VCaP (cell line): ENCODE data around the gene CSNK1A1.
"Not testable (repeated sequence)": the region's sequence is repeated elsewhere in the genome, so short reads cannot be mapped to it uniquely, and the experiment has no call there.

Experiments
- H3K27ac ChIP-seq: fragments of 450-650 bp; 2 replicates; pipeline ENCODE4 v1.5.1; 2017
- CTCF ChIP-seq: fragments of 450-650 bp; conservative IDR thresholded peaks from 2 replicates; pipeline ENCODE4 v1.5.1; 2017; ENCODE audit warnings: mild to moderate bottlenecking, moderate library complexity

The CSNK1A1 gene

GRCh38 chr5:149551227-149552037, at the start of gene CSNK1A1:
Gene CSNK1A1, minus strand, starts transcription at chr5:149551439. Its CDS starts 475 bp downstream, at chr5:149550964.
- peak; percentile 82 for TF ChIP-seq CTCF
- peak within 1 kb of the TSS; percentile 98 for H3K27ac ChIP-seq

DNA sequence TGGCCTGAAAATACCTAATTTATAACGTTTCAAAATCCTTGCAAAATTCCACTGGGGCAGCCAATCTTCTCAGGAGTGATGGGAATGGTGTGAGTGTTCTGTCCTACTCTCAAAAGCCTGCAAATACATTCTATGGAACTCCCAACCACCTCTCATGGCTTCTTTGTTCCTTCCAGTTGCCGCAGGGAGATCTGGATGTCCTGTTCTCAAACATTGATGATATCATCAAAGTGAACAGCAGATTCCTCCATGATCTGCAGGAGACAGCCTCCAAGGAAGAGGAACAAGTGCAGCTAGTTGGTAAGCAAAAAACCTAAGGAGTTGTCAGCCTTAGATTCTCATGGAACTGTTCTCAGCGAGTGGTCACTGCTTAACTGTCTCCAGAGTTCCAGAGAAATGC, 49.7 kb upstream of the CSNK1A1 start:
- no peak for TF ChIP-seq CTCF

DNA sequence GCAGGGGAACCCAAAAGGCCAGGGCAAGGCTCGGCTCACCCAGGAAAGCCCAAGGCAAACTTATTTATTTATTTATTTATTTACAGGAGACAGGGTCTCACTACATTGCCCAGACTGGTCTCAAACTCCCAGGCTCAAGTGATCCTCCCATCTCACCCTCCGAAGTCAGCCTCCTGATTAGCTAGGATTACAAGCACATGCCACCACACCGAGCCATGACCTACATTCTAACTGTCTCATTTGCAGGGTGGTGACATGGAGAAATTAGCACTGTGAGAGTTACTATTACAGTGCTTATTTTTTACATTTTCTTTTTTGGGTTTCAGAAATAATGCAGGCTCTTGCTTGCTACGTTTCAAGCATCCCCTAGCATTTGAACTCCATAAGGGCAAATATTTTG, 48.1 kb upstream of the CSNK1A1 start:
- H3K27ac ChIP-seq = no peak overlapping the region
- no peak for TF ChIP-seq CTCF

More for the DNA sequence above, 49.7 kb upstream of the CSNK1A1 start:
- peak overlapping the region; percentile 45 for H3K27ac ChIP-seq

DNA sequence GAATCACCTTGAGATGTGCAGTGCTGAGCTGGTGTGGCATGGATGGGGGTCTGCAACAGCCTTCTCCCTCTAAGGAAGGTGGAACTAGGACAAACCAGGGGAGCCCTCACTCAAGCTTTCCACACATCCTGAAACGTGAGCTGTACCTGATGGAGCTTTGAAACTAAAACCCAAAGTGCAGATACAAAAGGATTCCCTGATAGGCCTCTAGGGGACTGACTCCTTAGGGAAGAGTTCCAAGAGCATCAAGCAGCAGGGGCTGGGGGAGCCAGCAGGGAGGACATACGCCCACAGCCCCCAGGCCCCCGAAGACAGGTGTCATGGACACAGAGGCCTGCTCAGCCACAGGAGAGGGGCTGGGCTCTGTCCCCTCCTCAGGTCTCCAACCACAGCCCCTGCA, 47.7 kb upstream of the CSNK1A1 start:
- no peak for TF ChIP-seq CTCF
- H3K27ac ChIP-seq = no peak overlapping the region

GRCh38 chr5:149598234-149598633, 47.0 kb upstream of the CSNK1A1 start:
- not testable (repeated sequence) for H3K27ac ChIP-seq

DNA sequence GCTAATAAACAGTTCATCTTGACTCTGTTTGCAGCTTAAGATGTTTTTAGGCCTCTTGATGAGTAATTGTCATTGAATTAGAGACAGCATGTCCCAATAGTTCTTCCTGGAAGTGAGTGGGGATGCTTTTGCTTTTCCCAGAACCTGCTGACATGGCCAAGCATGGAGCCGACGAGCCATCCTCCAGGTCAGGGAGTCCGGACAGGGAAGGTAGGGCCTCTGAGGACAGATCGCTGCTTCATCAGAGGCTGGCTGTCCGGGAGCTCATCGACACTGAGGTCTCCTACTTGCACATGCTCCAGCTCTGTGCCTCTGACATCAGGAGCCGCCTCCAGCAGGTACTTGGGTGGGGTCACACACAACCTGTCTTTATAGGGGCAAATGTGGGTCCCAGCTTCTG, 46.4 kb upstream of the CSNK1A1 start:
- no peak for TF ChIP-seq CTCF

DNA sequence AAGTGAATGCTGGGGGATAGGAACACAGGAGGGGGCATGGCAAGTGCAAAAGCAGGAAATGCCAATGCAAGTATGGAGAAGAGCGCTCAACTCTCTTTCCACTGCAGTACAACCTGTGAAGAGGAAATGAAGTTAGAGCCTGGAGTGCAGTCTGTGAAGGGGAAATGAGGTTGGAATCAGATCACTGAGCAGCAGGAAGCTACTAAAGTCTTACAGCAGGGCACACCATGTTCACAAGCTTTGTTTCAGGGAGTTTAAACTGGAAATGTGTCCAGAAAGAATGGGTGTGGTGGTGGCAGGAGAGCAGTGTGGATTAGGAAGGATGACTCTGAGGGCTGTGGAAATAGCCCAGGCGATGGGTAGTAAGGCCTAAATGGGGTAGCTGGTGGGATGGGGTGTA, 45.5 kb upstream of the CSNK1A1 start:
- peak overlapping the region; percentile 47 for H3K27ac ChIP-seq
- TF ChIP-seq CTCF = no peak

More for the DNA sequence above, 46.4 kb upstream of the CSNK1A1 start:
- H3K27ac ChIP-seq = no peak overlapping the region

DNA sequence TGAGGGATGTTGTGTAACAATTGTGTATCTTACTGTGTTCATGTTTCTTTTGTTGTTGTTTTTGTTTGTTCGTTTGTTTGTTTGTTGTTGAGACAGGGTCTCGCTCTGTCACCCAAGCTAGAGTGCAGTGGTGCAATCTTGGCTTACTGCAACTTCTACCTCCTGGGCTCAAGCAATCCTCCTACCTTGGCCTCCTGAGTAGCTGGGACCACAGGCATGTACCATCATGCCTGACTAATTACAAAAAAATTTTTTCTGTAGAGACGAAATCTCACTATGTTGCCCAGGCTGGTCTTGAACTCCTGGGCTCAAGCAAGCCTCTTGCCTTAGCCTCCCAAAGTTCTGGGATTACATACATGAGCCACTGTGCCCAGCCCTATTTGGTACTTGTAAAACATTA, 43.9 kb upstream of the CSNK1A1 start:
- not testable (repeated sequence) for H3K27ac ChIP-seq
